ENCODE results near the gene MARCHF6.

The MARCHF6 gene

GRCh38 chr5:10331341-10331796 lies 22.1 kb upstream of the MARCHF6 start:
- TF ChIP-seq POLR2A (IDR thresholded peaks at IDR 0.05; ENCODE audit: extremely low read depth, insufficient read length) (no peak), CTCF (IDR thresholded peaks at IDR 0.05; ENCODE audit: low read depth, low read length) (no peak), MYC (IDR thresholded peaks at IDR 0.05; ENCODE audit: low read depth, low read length) (no peak), MAX (IDR thresholded peaks at IDR 0.05; ENCODE audit: low read depth, low read length) (no peak)
- H3K4me3 ChIP-seq (ENCODE audit: low read depth, low read length), result no peak overlapping the region
- DNase-seq (ENCODE audit: low read depth), result no peak

GRCh38 chr5:10332301-10332700 lies 21.2 kb upstream of the MARCHF6 start:
- TF ChIP-seq MAX (IDR thresholded peaks at IDR 0.05; ENCODE audit: low read depth, low read length) (no peak), CTCF (IDR thresholded peaks at IDR 0.05; ENCODE audit: low read depth, low read length) (no peak), POLR2A (IDR thresholded peaks at IDR 0.05; ENCODE audit: extremely low read depth, insufficient read length) (no peak), MYC (IDR thresholded peaks at IDR 0.05; ENCODE audit: low read depth, low read length) (no peak)
- DNase-seq (ENCODE audit: low read depth), result peak; percentile 43
- H3K4me3 ChIP-seq (ENCODE audit: low read depth, low read length), result no peak overlapping the region

- H3K4me3 ChIP-seq (ENCODE audit: low read depth, low read length), result no peak overlapping the region
- peak; percentile 65 for DNase-seq (ENCODE audit: low read depth)
- TF ChIP-seq MAX (IDR thresholded peaks at IDR 0.05; ENCODE audit: low read depth, low read length) (no peak), CTCF (IDR thresholded peaks at IDR 0.05; ENCODE audit: low read depth, low read length) (no peak)
Observed at GRCh38 chr5:10333154-10334006, 20.1 kb upstream of the MARCHF6 start.

GRCh38 chr5:10334831-10335230 lies 18.7 kb upstream of the MARCHF6 start:
- DNase-seq (ENCODE audit: low read depth), result peak; percentile 55
- 0 out of 2 replicates have a peak, but pooled peaks have one; percentile 4 for TF ChIP-seq MAX (IDR thresholded peaks at IDR 0.05; ENCODE audit: low read depth, low read length)
- no peak for TF ChIP-seq CTCF (IDR thresholded peaks at IDR 0.05; ENCODE audit: low read depth, low read length)
- no peak for TF ChIP-seq MYC (IDR thresholded peaks at IDR 0.05; ENCODE audit: low read depth, low read length)
- no peak overlapping the region for H3K4me3 ChIP-seq (ENCODE audit: low read depth, low read length)

- no peak for TF ChIP-seq MYC (IDR thresholded peaks at IDR 0.05; ENCODE audit: low read depth, low read length)
- TF ChIP-seq POLR2A (IDR thresholded peaks at IDR 0.05; ENCODE audit: extremely low read depth, insufficient read length), result no peak
- no peak for TF ChIP-seq MAX (IDR thresholded peaks at IDR 0.05; ENCODE audit: low read depth, low read length)
- no peak for TF ChIP-seq CTCF (IDR thresholded peaks at IDR 0.05; ENCODE audit: low read depth, low read length)
- DNase-seq (ENCODE audit: low read depth), result peak; percentile 38
- no peak overlapping the region for H3K4me3 ChIP-seq (ENCODE audit: low read depth, low read length)
Observed at GRCh38 chr5:10335711-10336470, 17.6 kb upstream of the MARCHF6 start.

All from NB4 (cell line).